COR-L47 (cell line): ENCODE data around the gene CTNNA1.

Source experiments
- DNase-seq: peaks from one replicate; lab custom pipeline; 2025; lab: John Stamatoyannopoulos, UW

The CTNNA1 gene

GRCh38 chr5:138949223-138949574 is 196.0 kb downstream of the CTNNA1 start:
- no peak for DNase-seq

GRCh38 chr5:138949988-138950387 is 196.8 kb downstream of the CTNNA1 start:
- DNase-seq, result no peak

- DNase-seq, result no peak
Observed at GRCh38 chr5:138950421-138951031, 197.3 kb downstream of the CTNNA1 start.

- no peak for DNase-seq
Observed at GRCh38 chr5:138951091-138951985, 198.1 kb downstream of the CTNNA1 start.

GRCh38 chr5:138951986-138952735 is 198.9 kb downstream of the CTNNA1 start:
- no peak for DNase-seq

GRCh38 chr5:138952962-138953361 is 199.7 kb downstream of the CTNNA1 start:
- peak; percentile 42 for DNase-seq

- peak; percentile 98 for DNase-seq
Observed at GRCh38 chr5:138953387-138954256, 200.4 kb downstream of the CTNNA1 start.

GRCh38 chr5:138954257-138955012 is 201.2 kb downstream of the CTNNA1 start:
- no peak for DNase-seq

- DNase-seq, result peak; percentile 91
Observed at GRCh38 chr5:138955013-138955660, 201.9 kb downstream of the CTNNA1 start.

- DNase-seq, result no peak
Observed at GRCh38 chr5:138955671-138956295, 202.6 kb downstream of the CTNNA1 start.

- DNase-seq, result no peak
Observed at GRCh38 chr5:138956801-138957200, 203.6 kb downstream of the CTNNA1 start.

- DNase-seq, result peak; percentile 37
Observed at GRCh38 chr5:138960145-138960692, 207.0 kb downstream of the CTNNA1 start.

GRCh38 chr5:138961221-138961620 is 208.0 kb downstream of the CTNNA1 start:
- no peak for DNase-seq

- no peak for DNase-seq
Observed at GRCh38 chr5:138961729-138962128, 208.5 kb downstream of the CTNNA1 start.

- no peak for DNase-seq
Observed at GRCh38 chr5:138962614-138963370, 209.6 kb downstream of the CTNNA1 start.

- DNase-seq, result no peak
Observed at GRCh38 chr5:138963763-138964371, 210.6 kb downstream of the CTNNA1 start.

GRCh38 chr5:138964647-138965201 is 211.5 kb downstream of the CTNNA1 start:
- no peak for DNase-seq

- DNase-seq, result no peak
Observed at GRCh38 chr5:138965626-138966025, 212.4 kb downstream of the CTNNA1 start.
